Fibroblast of lung (primary cell): Measurements from ENCODE around the gene CMBL.

Source experiments
- CTCF ChIP-seq, 2 donors: IDR thresholded peaks in 1 of 2; conservative IDR thresholded peaks in 1 of 2; 1 replicate in 1 of 2; 2 replicates in 1 of 2; pipeline ENCODE4 v1.5.1; 2011 to 2012; ENCODE audit warnings: low read length in 2 of 2, control low read depth in 1 of 2, inconsistent platforms in 1 of 2, low read depth in 1 of 2, mild to moderate bottlenecking in 1 of 2
- EZH2 ChIP-seq: IDR thresholded peaks from 2 replicates; pipeline ENCODE4 v1.5.1; 2012; ENCODE audit warnings: low read length, control low read depth, mild to moderate bottlenecking; ENCODE audit errors: missing control alignments

GRCh38 chr5:10339958-10340357, 32.3 kb upstream of the CMBL start:
- TF ChIP-seq CTCF (conservative IDR thresholded peaks at IDR 0.05 in 1 of 2, IDR thresholded peaks at IDR 0.05 in 1 of 2; ENCODE audit: low read depth in 1 of 2, low read length in 2 of 2) (no peak), EZH2 (no peak)
